HEK293T (cell line): Measurements from ENCODE around the gene METAP1D.

Experiments used
- ARNT ChIP-seq: fragments of 450-650 bp; IDR thresholded peaks from 2 replicates; pipeline ENCODE4 v1.6.1; 2017; ENCODE audit warnings: mild to moderate bottlenecking
- BHLHE40 ChIP-seq: fragments of 450-650 bp; IDR thresholded peaks from 2 replicates; pipeline ENCODE4 v1.6.1; 2016; ENCODE audit warnings: mild to moderate bottlenecking, moderate library complexity, borderline replicate concordance
- ELF4 ChIP-seq: fragments of 450-650 bp; IDR thresholded peaks from 2 replicates; pipeline ENCODE4 v1.6.1; 2017; ENCODE audit warnings: antibody characterized with exemption
- FOXA1 ChIP-seq: fragments of 450-650 bp; IDR thresholded peaks from 2 replicates; pipeline ENCODE4 v1.6.1; 2016; ENCODE audit warnings: mild to moderate bottlenecking
- FOXK2 ChIP-seq: fragments of 450-650 bp; IDR thresholded peaks from 2 replicates; pipeline ENCODE4 v1.6.1; 2016; ENCODE audit warnings: mild to moderate bottlenecking
- FOXM1 ChIP-seq: fragments of 450-650 bp; IDR thresholded peaks from 2 replicates; pipeline ENCODE4 v1.6.1; 2017; ENCODE audit warnings: mild to moderate bottlenecking, borderline replicate concordance
- LEF1 ChIP-seq: fragments of 450-650 bp; IDR thresholded peaks from 2 replicates; pipeline ENCODE4 v1.6.1; 2017; ENCODE audit warnings: mild to moderate bottlenecking, borderline replicate concordance
- NFRKB ChIP-seq: fragments of 450-650 bp; IDR thresholded peaks from 2 replicates; pipeline ENCODE4 v1.6.1; 2016; ENCODE audit warnings: mild to moderate bottlenecking, moderate library complexity
- SP1 ChIP-seq: fragments of 450-650 bp; IDR thresholded peaks from 2 replicates; pipeline ENCODE4 v1.6.1; 2017
- SUZ12 ChIP-seq: fragments of 450-650 bp; IDR thresholded peaks from 2 replicates; pipeline ENCODE4 v1.6.1; 2016; ENCODE audit warnings: mild to moderate bottlenecking
- TARDBP ChIP-seq: fragments of 450-650 bp; IDR thresholded peaks from 2 replicates; pipeline ENCODE4 v1.6.1; 2016
- ZNF384 ChIP-seq: fragments of 450-650 bp; IDR thresholded peaks from 2 replicates; pipeline ENCODE4 v1.6.1; 2016

DNA sequence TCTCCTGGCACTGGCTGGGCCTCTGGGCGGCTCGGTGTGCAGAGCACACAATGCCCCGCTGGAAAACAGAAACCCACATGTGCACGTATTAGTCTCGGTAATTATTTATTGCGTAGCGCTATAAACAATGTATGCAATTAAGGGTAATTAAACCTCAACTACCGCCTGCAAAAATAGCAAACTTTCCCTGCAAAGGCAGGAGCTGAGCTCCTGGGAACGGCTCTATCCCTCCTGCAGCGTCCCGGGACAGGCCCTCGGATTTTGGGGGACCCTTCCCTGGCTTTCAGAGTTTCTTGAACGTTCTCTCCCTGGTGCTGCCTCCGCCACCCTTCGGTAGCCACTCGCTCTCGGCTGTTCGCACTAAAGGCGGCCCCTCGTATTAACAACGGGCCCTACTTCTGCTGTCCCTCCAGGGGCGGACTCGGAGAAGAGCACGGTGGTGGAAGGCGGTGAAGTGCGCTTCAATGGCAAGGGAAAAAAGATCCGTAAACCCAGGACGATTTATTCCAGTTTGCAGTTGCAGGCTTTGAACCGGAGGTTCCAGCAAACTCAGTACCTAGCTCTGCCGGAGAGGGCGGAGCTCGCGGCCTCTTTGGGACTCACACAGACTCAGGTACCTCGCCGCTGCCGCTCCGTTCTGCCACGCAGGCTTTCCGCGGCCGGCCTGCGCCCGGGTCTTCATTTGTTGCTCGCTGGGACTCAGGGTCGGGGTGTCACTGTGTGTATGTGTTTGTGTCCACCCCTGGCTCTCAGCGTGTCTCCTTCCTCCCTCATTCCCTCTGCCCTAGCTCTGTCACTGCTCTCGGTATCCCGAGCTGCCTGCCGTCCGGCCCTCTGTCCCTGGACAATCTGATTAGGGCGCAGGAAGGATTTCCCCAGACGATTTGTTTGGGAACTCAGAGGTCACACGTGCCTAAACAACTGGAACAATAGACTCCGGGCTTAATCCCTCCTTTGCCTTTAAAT lies 86.8 kb downstream of the METAP1D start:
- TF ChIP-seq ELF4 (no peak), BHLHE40 (no peak), FOXA1 (no peak), FOXM1 (no peak), SP1 (no peak), ARNT (no peak), ZNF384 (no peak), NFRKB (no peak), TARDBP (no peak), LEF1 (no peak), SUZ12 (no peak), FOXK2 (no peak)
